Activated CD4-positive, alpha-beta T cell treated with anti-CD3 and anti-CD28 coated beads, Interleukin-2, amount 50 U/mL, for 4 hours (primary cell): ENCODE results near the gene PLPP3.
"Not testable (repeated sequence)": the region's sequence is repeated elsewhere in the genome, so short reads cannot be mapped to it uniquely, and the experiment has no call there.

Experiments used
- DNase-seq, 2 experiments: peaks; one replicate each; pipeline ENCODE4 v3.0.0-alpha.2; 2020

PLPP3 gene

GRCh38 chr1:56578963-56579875, at the start of gene PLPP3:
TSS of gene PLPP3 (minus strand) at chr1:56579563. CDS start at chr1:56579016, 547 bp downstream.
- no peak for DNase-seq

GRCh38 chr1:56627636-56628039, 48.3 kb upstream of the PLPP3 start:
- DNase-seq, result no peak

GRCh38 chr1:56627019-56627635, 47.8 kb upstream of the PLPP3 start:
- DNase-seq, result no peak

GRCh38 chr1:56626546-56626945, 47.2 kb upstream of the PLPP3 start:
- no peak for DNase-seq

GRCh38 chr1:56625819-56626440, 46.6 kb upstream of the PLPP3 start:
- no peak for DNase-seq

- DNase-seq, result no peak
Observed at GRCh38 chr1:56617141-56617540, 37.8 kb upstream of the PLPP3 start.

GRCh38 chr1:56610770-56611169, 31.4 kb upstream of the PLPP3 start:
- DNase-seq, result not testable (repeated sequence)

GRCh38 chr1:56610097-56610496, 30.7 kb upstream of the PLPP3 start:
- not testable (repeated sequence) for DNase-seq

- DNase-seq, result not testable (repeated sequence)
Observed at GRCh38 chr1:56595397-56596191, 16.2 kb upstream of the PLPP3 start.

GRCh38 chr1:56591909-56592308, 12.5 kb upstream of the PLPP3 start:
- DNase-seq, result no peak

- DNase-seq, result no peak
Observed at GRCh38 chr1:56590520-56591011, 11.2 kb upstream of the PLPP3 start.

GRCh38 chr1:56589369-56589768, 10.0 kb upstream of the PLPP3 start:
- no peak for DNase-seq

- DNase-seq, result no peak
Observed at GRCh38 chr1:56586502-56586901, 7.1 kb upstream of the PLPP3 start.

- DNase-seq, result no peak
Observed at GRCh38 chr1:56585985-56586384, 6.6 kb upstream of the PLPP3 start.

GRCh38 chr1:56584910-56585528, 5.7 kb upstream of the PLPP3 start:
- no peak for DNase-seq

- DNase-seq, result no peak
Observed at GRCh38 chr1:56583957-56584468, 4.7 kb upstream of the PLPP3 start.

- no peak for DNase-seq
Observed at GRCh38 chr1:56580771-56581170, 1.4 kb upstream of the PLPP3 start.

GRCh38 chr1:56578138-56578962, 1.0 kb downstream of the PLPP3 start:
- DNase-seq, result no peak

GRCh38 chr1:56577406-56578137, 1.8 kb downstream of the PLPP3 start:
- no peak for DNase-seq

GRCh38 chr1:56576880-56577405, 2.4 kb downstream of the PLPP3 start:
- DNase-seq, result no peak
